ENCODE measurements around the gene VAC14.

The VAC14 gene

GRCh38 chr16:70774261-70774660 lies 26.7 kb downstream of the VAC14 start:
- Mint-ChIP-seq H3K27ac (no peak overlapping the region), H3K36me3 (ENCODE audit: low read depth) (peaks cover 17% of the 10 kb centered on the region), H3K27me3 (ENCODE audit: low read depth, poor library complexity) (peaks cover 3% of the 10 kb centered on the region), H3K4me1 (peaks cover 18% of the 10 kb centered on the region), H3K4me3 (no peak overlapping the region), H3K9me3 (no peaks in the 10 kb centered on the region)
- DNase-seq: no peak
- TF ChIP-seq, protein P1, sequence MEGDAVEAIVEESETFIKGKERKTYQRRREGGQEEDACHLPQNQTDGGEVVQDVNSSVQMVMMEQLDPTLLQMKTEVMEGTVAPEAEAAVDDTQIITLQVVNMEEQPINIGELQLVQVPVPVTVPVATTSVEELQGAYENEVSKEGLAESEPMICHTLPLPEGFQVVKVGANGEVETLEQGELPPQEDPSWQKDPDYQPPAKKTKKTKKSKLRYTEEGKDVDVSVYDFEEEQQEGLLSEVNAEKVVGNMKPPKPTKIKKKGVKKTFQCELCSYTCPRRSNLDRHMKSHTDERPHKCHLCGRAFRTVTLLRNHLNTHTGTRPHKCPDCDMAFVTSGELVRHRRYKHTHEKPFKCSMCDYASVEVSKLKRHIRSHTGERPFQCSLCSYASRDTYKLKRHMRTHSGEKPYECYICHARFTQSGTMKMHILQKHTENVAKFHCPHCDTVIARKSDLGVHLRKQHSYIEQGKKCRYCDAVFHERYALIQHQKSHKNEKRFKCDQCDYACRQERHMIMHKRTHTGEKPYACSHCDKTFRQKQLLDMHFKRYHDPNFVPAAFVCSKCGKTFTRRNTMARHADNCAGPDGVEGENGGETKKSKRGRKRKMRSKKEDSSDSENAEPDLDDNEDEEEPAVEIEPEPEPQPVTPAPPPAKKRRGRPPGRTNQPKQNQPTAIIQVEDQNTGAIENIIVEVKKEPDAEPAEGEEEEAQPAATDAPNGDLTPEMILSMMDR (IDR thresholded peaks at IDR 0.05): no peak

DNA sequence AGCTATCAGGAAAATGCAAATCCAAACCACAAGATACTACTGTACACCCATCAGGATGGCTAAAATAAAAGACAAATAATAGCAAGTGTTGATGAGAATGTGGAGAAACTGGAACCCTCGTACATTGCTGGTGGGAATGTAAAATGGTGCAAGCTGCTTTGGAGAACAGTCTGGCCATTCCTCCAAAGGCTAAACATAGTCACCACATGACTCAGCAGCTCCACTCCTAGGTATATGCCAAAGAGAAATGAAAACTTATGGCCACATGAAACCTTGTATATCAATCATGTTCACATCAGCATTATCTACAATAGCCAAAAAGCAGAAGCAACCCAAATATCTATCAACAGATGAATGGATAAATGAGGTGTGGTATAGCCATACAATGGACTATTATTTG lies 28.5 kb downstream of the VAC14 start:
- peaks cover 14% of the 10 kb centered on the region for H3K36me3 Mint-ChIP-seq (ENCODE audit: low read depth)
- no peak overlapping the region for H3K4me3 Mint-ChIP-seq
- H3K4me1 Mint-ChIP-seq: peaks cover 8% of the 10 kb centered on the region
- DNase-seq: no peak
- TF ChIP-seq, protein P1 (IDR thresholded peaks at IDR 0.05): no peak
- H3K27me3 Mint-ChIP-seq (ENCODE audit: low read depth, poor library complexity): peaks cover 3% of the 10 kb centered on the region
- no peaks in the 10 kb centered on the region for H3K9me3 Mint-ChIP-seq
- no peak overlapping the region for H3K27ac Mint-ChIP-seq

- Mint-ChIP-seq H3K36me3 (ENCODE audit: low read depth) (peaks cover 11% of the 10 kb centered on the region), H3K9me3 (no peaks in the 10 kb centered on the region), H3K4me1 (peaks cover 8% of the 10 kb centered on the region), H3K27me3 (ENCODE audit: low read depth, poor library complexity) (peaks cover 3% of the 10 kb centered on the region), H3K27ac (no peak overlapping the region), H3K4me3 (no peak overlapping the region)
- TF ChIP-seq, protein P1 (IDR thresholded peaks at IDR 0.05): peak; percentile 99
- DNase-seq: peak; percentile 87
Observed at GRCh38 chr16:70770626-70771552, 30.1 kb downstream of the VAC14 start.

DNA sequence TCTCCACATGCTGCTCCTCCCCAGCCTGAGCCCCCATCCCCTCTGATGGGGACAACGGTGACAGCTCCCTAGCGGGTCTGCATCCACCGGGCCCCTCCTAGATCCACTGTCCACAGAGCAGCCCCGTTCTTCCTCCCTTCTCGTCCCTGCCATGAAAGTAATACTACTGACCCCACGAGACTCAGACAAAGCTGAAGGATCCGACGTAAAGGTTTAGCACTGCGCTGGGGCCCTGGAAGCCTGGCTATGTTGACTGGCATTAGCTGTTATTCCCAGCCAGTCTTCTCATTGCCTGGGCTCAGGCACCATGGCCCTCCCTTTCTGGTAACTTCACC lies 30.7 kb downstream of the VAC14 start:
- no peak for DNase-seq
- no peaks in the 10 kb centered on the region for H3K9me3 Mint-ChIP-seq
- peaks cover 3% of the 10 kb centered on the region for H3K27me3 Mint-ChIP-seq (ENCODE audit: low read depth, poor library complexity)
- TF ChIP-seq, protein P1 (IDR thresholded peaks at IDR 0.05): no peak
- peak overlapping the region; percentile 36 for H3K27ac Mint-ChIP-seq
- H3K4me1 Mint-ChIP-seq: peaks cover 8% of the 10 kb centered on the region
- H3K36me3 Mint-ChIP-seq (ENCODE audit: low read depth): peaks cover 11% of the 10 kb centered on the region
- no peak overlapping the region for H3K4me3 Mint-ChIP-seq

DNA sequence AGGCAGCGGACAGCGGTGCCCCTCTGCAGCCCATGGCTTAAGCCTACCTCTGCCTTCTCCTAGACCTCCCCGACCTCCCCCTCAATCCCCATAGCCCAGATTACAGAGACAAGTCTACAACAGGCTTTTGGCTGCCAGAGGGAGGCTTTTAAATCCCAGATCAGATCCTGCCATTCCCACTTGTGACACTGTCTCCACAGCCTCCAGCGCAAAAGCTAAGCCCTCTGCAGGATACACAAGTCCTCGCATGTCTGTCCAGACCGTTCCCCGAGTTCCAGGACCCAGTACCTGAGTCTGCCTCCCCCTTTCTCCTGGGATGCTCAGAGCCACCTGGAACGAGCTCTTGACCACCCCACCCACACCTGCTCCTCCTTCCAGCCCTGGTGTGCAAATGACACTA lies 31.2 kb downstream of the VAC14 start:
- peaks cover 3% of the 10 kb centered on the region for H3K27me3 Mint-ChIP-seq (ENCODE audit: low read depth, poor library complexity)
- DNase-seq: no peak
- H3K4me3 Mint-ChIP-seq: no peak overlapping the region
- TF ChIP-seq, protein P1 (IDR thresholded peaks at IDR 0.05): no peak
- H3K4me1 Mint-ChIP-seq: peaks cover 8% of the 10 kb centered on the region
- H3K36me3 Mint-ChIP-seq (ENCODE audit: low read depth): peaks cover 11% of the 10 kb centered on the region
- no peaks in the 10 kb centered on the region for H3K9me3 Mint-ChIP-seq
- peak overlapping the region; percentile 36 for H3K27ac Mint-ChIP-seq

DNA sequence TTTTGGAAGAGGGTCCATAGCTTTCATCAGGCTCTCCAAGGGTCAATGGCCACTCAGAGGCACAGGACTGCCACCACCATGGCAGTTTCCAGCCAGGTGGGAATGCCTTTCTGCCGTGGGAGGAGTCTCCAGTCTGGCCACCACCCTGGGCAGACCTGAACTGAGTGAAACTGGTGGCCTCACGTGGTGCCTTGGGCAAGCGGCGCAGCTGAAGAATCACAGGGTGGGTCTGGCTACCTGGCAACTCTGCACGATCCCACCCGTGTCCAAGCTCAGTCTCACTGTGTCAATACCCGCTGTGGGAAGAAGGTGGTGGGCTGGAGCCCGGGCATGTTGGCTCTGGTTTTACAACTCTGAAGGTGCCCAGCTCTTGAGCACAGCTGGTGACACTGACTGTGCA lies 31.8 kb downstream of the VAC14 start:
- DNase-seq: no peak
- H3K9me3 Mint-ChIP-seq: no peaks in the 10 kb centered on the region
- H3K4me3 Mint-ChIP-seq: no peak overlapping the region
- TF ChIP-seq, protein P1 (IDR thresholded peaks at IDR 0.05): no peak
- H3K4me1 Mint-ChIP-seq: peaks cover 8% of the 10 kb centered on the region
- H3K27ac Mint-ChIP-seq: no peak overlapping the region
- H3K36me3 Mint-ChIP-seq (ENCODE audit: low read depth): peaks cover 9% of the 10 kb centered on the region
- peaks cover 3% of the 10 kb centered on the region for H3K27me3 Mint-ChIP-seq (ENCODE audit: low read depth, poor library complexity)

All from nephron progenitor cell (in vitro differentiated cells).